PC-9 (cell line): Measurements from ENCODE around the gene TRPC4AP. TPM values are rescaled to one million over a fixed set of nuclear protein-coding genes. Genes with fewer than 3 reads are reported as not detected.

Experiments
- BruUV-seq: library from RNA; stranded (reverse); fragments of 400-500 nt; replicated peaks from 2 replicates; lab custom pipeline; 2021; lab: Mats Ljungman, UMichigan
- CTCF ChIA-PET: fragments of 300-600 bp; sonication (Branson Sonifier 250); formaldehyde crosslinking; loops from one replicate; lab custom pipeline; 2022; ENCODE audit warnings: antibody characterized with exemption; lab: Charles Lee
- POLR2A ChIA-PET: fragments of 300-600 bp; sonication (Branson Sonifier 250); formaldehyde crosslinking; loops from one replicate; lab custom pipeline; 2022; ENCODE audit warnings: antibody characterized with exemption; ENCODE audit not compliant: unreplicated experiment; lab: Charles Lee
- DNase-seq, 2 experiments: peaks; one replicate each; pipeline versions ENCODE4 v3.0.0 to v3.0.0-alpha.2; 2015 to 2022; ENCODE audit warnings: mixed read lengths in 1 of 2
- H2AFZ ChIP-seq: fragments of 200-600 bp; sonication (generic); 2 replicates; pipeline ENCODE4 v1.8.1; 2017; ENCODE audit warnings: antibody characterized with exemption
- H3F3A ChIP-seq: fragments of 200-600 bp; sonication (generic); 2 replicates; pipeline ENCODE4 v1.8.1; 2017; ENCODE audit warnings: antibody characterized with exemption, mild to moderate bottlenecking, low read depth; ENCODE audit not compliant: insufficient read depth
- H3K27ac ChIP-seq: fragments of 200-600 bp; sonication (generic); 2 replicates; pipeline ENCODE4 v1.6.1; 2016; ENCODE audit warnings: mixed run types
- H3K27me3 ChIP-seq: fragments of 200-600 bp; sonication (generic); 2 replicates; pipeline ENCODE4 v1.6.1; 2016; ENCODE audit warnings: low read depth, mixed run types; ENCODE audit not compliant: insufficient read depth
- H3K36me3 ChIP-seq: fragments of 200-600 bp; sonication (generic); 2 replicates; pipeline ENCODE4 v1.6.1; 2016; ENCODE audit warnings: low read depth, mixed run types
- H3K4me1 ChIP-seq: fragments of 200-600 bp; sonication (generic); replicated peaks from 2 replicates; pipeline ENCODE4 v1.6.1; 2016; ENCODE audit warnings: mixed run types; ENCODE audit not compliant: insufficient read depth
- H3K4me2 ChIP-seq: fragments of 200-600 bp; sonication (generic); 2 replicates; pipeline ENCODE4 v1.6.1; 2017; ENCODE audit warnings: mixed run types
- H3K4me3 ChIP-seq: fragments of 200-600 bp; sonication (generic); 2 replicates; pipeline ENCODE4 v1.6.1; 2016; ENCODE audit warnings: mixed run types
- H3K79me2 ChIP-seq: fragments of 200-600 bp; sonication (generic); 2 replicates; pipeline ENCODE4 v1.6.1; 2017; ENCODE audit warnings: low read depth, mixed run types
- H3K9me2 ChIP-seq: fragments of 200-600 bp; sonication (generic); 2 replicates; pipeline ENCODE4 v1.8.1; 2017; ENCODE audit warnings: mild to moderate bottlenecking; ENCODE audit not compliant: insufficient read depth
- H3K9me3 ChIP-seq: fragments of 200-600 bp; sonication (generic); 2 replicates; pipeline ENCODE4 v1.8.1; 2016; ENCODE audit warnings: low read depth; ENCODE audit not compliant: insufficient read depth
- H4K20me1 ChIP-seq: fragments of 200-600 bp; sonication (generic); 2 replicates; pipeline ENCODE4 v1.8.1; 2017; ENCODE audit not compliant: insufficient read depth
- EZH2 ChIP-seq: fragments of 200-600 bp; sonication (generic); IDR thresholded peaks from 2 replicates; pipeline ENCODE4 v1.8.0; 2017; ENCODE audit warnings: antibody characterized with exemption, low read depth
- intact Hi-C: fragments of 100-400 bp; cut with micrococcal nuclease; formaldehyde crosslinking; loops from one replicate; pipeline ENCODE4 v1.10.0; 2022; ENCODE audit not compliant: unreplicated experiment
- total RNA-seq: library from RNA; stranded (reverse); gene quantifications from 2 replicates; pipeline ENCODE4 v1.2.3, GENCODE V29; 2021
- TF ChIP-seq, protein P1 (sequence below): fragments of 200-600 bp; sonication (generic); conservative IDR thresholded peaks from 2 replicates; pipeline ENCODE4 v1.6.1; 2017; ENCODE audit warnings: mixed run types, antibody characterized with exemption, mild to moderate bottlenecking, moderate library complexity

The TRPC4AP gene
- total RNA-seq, 1 experiment from 2014 or later, result 51.0 TPM

DNA sequence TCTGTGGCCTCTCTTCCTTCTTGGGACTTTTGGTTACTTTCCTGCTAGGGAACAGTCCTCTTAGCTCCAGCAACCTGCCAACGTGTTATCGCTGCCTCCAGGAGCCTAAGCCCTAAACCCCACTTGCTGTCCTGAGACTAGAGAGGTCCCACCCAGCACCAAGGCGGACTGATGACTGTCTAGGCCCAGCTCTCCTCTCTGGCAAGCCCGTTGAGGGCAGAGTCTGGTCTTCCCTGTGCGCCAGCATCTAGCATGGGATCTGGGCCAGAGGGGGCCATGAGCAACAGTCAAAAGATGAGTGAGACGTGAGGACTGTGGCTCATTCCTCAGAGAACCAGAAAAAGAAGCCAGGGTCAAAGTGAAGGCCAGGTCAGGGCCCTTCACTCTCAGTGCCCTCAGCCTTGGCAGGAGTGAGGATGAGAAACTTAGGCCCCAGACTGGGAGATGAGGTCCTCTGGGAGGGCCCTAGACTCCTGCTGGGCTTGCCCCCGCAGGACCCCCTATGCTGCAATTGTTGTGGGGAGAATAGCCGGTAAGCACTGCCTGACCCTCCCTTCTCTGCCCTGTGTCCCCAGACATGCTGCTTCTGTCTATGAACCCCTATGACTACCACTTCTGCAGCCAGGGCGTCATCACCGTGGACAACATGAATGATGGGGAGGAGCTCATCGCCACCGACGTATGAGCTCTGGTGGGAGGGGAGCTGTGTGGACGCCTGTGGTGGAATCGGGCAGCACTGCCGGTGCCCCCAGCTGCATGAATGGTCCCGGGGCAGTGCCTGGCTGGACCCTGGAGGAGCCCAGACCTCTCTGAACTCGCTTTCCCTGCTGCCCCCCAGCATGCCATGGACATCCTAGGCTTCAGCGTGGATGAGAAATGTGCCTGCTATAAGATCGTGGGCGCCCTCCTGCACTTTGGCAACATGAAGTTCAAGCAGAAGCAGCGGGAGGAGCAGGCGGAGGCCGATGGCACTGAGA lies 106.0 kb downstream of the TRPC4AP start:
- peaks cover 13% of the 10 kb centered on the region; the same call in 1 of the 2 replicates for H3F3A ChIP-seq
- ChIA-PET CTCF (no interaction called here), POLR2A (no interaction called here)
- peaks cover 18% of the 10 kb centered on the region for H3K4me1 ChIP-seq
- BruUV-seq, result no TSS peak
- no peak for DNase-seq
- no peak overlapping the region for H3K4me3 ChIP-seq
- no peak overlapping the region for H3K27ac ChIP-seq
- H3K4me2 ChIP-seq, result no peak overlapping the region
- H3K9me3 ChIP-seq, result no peaks in the 10 kb centered on the region
- no peaks in the 10 kb centered on the region for H3K9me2 ChIP-seq
- H4K20me1 ChIP-seq, result no peaks in the 10 kb centered on the region
- intact Hi-C loops, result loop anchor here (10.0 kb wide), 1 partner anchor 112 kb away; the partner anchor contains the start of genes ACSS2 and GGT7
- H3K79me2 ChIP-seq, result no peaks in the 10 kb centered on the region
- no peak overlapping the region for H2AFZ ChIP-seq
- H3K36me3 ChIP-seq, result no peaks in the 10 kb centered on the region
- TF ChIP-seq, protein P1, sequence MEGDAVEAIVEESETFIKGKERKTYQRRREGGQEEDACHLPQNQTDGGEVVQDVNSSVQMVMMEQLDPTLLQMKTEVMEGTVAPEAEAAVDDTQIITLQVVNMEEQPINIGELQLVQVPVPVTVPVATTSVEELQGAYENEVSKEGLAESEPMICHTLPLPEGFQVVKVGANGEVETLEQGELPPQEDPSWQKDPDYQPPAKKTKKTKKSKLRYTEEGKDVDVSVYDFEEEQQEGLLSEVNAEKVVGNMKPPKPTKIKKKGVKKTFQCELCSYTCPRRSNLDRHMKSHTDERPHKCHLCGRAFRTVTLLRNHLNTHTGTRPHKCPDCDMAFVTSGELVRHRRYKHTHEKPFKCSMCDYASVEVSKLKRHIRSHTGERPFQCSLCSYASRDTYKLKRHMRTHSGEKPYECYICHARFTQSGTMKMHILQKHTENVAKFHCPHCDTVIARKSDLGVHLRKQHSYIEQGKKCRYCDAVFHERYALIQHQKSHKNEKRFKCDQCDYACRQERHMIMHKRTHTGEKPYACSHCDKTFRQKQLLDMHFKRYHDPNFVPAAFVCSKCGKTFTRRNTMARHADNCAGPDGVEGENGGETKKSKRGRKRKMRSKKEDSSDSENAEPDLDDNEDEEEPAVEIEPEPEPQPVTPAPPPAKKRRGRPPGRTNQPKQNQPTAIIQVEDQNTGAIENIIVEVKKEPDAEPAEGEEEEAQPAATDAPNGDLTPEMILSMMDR, result no peak
- no peak for TF ChIP-seq EZH2
- no peaks in the 10 kb centered on the region for H3K27me3 ChIP-seq

DNA sequence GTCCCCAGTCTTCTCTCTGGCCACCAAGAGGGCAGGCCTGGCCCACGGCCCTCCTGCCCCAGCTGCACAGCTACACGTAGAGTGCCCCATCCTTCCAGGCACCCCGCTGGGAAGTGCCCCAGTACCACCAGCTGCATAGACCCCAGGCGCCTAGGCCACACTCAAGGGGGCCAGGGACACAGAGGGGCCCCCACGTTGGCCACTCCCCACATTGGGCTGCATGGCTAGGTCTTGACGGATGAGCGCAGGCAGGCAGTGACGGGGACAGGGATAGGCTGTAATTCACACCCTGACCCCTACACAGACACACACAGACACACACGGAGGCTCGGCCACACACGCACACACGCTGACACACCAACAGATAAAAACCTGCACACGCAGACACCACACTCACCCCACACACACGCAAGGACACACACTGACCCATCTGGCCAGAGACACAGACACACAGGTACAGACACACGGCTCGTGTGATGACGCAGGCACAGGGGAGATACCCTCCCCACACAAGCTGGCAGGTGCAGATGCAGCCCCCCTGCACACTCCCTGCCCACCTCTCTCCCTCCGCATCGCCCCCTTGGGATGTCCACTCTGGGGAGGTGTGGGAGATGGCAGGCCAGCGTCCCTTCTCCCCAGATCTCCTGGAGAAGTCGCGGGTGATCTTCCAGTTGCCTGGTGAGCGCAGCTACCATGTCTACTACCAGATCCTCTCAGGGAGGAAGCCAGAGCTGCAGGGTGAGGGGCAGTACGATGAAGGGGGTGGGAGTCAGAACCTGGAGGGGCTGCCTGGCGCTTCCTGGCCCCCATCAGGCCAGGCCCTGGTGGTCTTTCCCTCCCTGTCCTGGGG lies 106.9 kb downstream of the TRPC4AP start:
- Histone ChIP-seq H3K4me3 (no peak overlapping the region), H3K27me3 (no peaks in the 10 kb centered on the region), H2AFZ (no peak overlapping the region), H3K79me2 (no peaks in the 10 kb centered on the region), H3K27ac (no peak overlapping the region), H3K9me2 (no peaks in the 10 kb centered on the region), H3K9me3 (no peaks in the 10 kb centered on the region), H4K20me1 (no peaks in the 10 kb centered on the region), H3K4me2 (peak overlapping the region; percentile 46; the same call in 1 of the 2 replicates), H3K36me3 (no peaks in the 10 kb centered on the region), H3F3A (peaks cover 13% of the 10 kb centered on the region; the same call in 1 of the 2 replicates), H3K4me1 (peaks cover 18% of the 10 kb centered on the region)
- DNase-seq, result no peak
- BruUV-seq, result no TSS peak
- intact Hi-C loops, result loop anchor here (10.0 kb wide), 1 partner anchor 111 kb away; the partner anchor contains the start of genes ACSS2 and GGT7
- ChIA-PET CTCF (no interaction called here), POLR2A (no interaction called here)
- no peak for TF ChIP-seq EZH2
- TF ChIP-seq, protein P1, result no peak

DNA sequence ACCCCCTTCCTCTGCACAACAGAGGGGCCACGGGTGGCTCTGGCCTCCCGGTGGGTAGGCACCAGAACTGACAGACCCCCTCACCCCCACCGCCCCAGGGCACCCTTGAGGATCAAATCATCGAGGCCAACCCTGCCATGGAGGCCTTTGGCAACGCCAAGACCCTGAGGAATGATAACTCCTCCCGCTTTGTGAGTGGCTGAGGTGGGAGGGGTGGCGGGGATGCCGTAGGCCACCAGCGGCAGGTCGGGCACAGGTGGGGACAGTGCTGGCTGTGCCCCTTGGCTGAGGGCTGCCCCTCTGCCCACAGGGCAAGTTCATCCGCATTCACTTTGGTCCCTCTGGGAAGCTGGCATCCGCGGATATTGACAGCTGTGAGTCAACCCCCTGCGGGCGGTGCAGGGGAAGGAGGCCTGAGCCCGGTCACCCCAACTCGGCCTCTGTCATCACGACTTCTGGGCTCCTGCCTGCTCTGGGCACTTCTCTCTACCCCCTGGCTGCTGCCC lies 107.8 kb downstream of the TRPC4AP start:
- peaks cover 18% of the 10 kb centered on the region for H3K4me1 ChIP-seq
- H3K9me3 ChIP-seq, result no peaks in the 10 kb centered on the region
- CTCF ChIA-PET, result no interaction called here
- intact Hi-C loops, result loop anchor here (10.0 kb wide), 1 partner anchor 110 kb away; the partner anchor contains the start of genes ACSS2 and GGT7
- BruUV-seq, result no TSS peak
- H3K79me2 ChIP-seq, result no peaks in the 10 kb centered on the region
- H3K4me3 ChIP-seq, result no peak overlapping the region
- no peak overlapping the region for H3K27ac ChIP-seq
- H2AFZ ChIP-seq, result no peak overlapping the region
- TF ChIP-seq, protein P1, result 0 out of 2 replicates have a peak, but pooled peaks have one; percentile 27
- TF ChIP-seq EZH2, result no peak
- peak overlapping the region; percentile 46 for H3K4me2 ChIP-seq
- DNase-seq, result peak; percentile 48 to 49
- no peaks in the 10 kb centered on the region for H3K36me3 ChIP-seq
- POLR2A ChIA-PET, result interaction anchor here (0.6 kb wide), 2 partner anchors 34 to 323 kb away, joined by 3 to 9 read pairs; no protein-coding TSS in a partner anchor
- peaks cover 13% of the 10 kb centered on the region; the same call in 1 of the 2 replicates for H3F3A ChIP-seq
- no peaks in the 10 kb centered on the region for H3K9me2 ChIP-seq
- H3K27me3 ChIP-seq, result no peaks in the 10 kb centered on the region
- H4K20me1 ChIP-seq, result no peaks in the 10 kb centered on the region
